Stimulated activated CD4-positive, alpha-beta T cell treated with anti-CD3 and anti-CD28 coated beads, Interleukin-15, amount 100 ng/mL, for 24 hours (primary cell): ENCODE data around the gene OR2A2.
A peak's percentile ranks its signal among the peaks of the same experiment; 100 is the strongest.
"Not testable (repeated sequence)": the region's sequence is repeated elsewhere in the genome, so short reads cannot be mapped to it uniquely, and the experiment has no call there.

Experiments
- DNase-seq: peaks from one replicate; pipeline ENCODE4 v3.0.0-alpha.2; 2020

OR2A2 gene

GRCh38 chr7:144109283-144109682 lies at the start of gene OR2A2:
TSS of gene OR2A2 (plus strand) at chr7:144109583. CDS start at chr7:144109583, 0 bp downstream.
- no peak for DNase-seq

- no peak for DNase-seq
Observed at GRCh38 chr7:144063710-144064109, 45.7 kb upstream of the OR2A2 start.

- no peak for DNase-seq
Observed at GRCh38 chr7:144069511-144069910, 39.9 kb upstream of the OR2A2 start, which contains the start of gene OR2A25. TSS of gene OR2A25 (plus strand) at chr7:144069811. CDS start at chr7:144074220, 4,409 bp downstream.

GRCh38 chr7:144069953-144070352 lies 39.4 kb upstream of the OR2A2 start:
- no peak for DNase-seq

- DNase-seq = no peak
Observed at GRCh38 chr7:144074374-144074773, 35.0 kb upstream of the OR2A2 start.

GRCh38 chr7:144085978-144086377 lies 23.4 kb upstream of the OR2A2 start, which contains the start of gene OR2A12:
TSS of gene OR2A12 (plus strand) at chr7:144086278. CDS start at chr7:144095108, 8,830 bp downstream.
- DNase-seq = no peak

GRCh38 chr7:144086730-144087129 lies 22.7 kb upstream of the OR2A2 start:
- DNase-seq = no peak

GRCh38 chr7:144087230-144087629 lies 22.2 kb upstream of the OR2A2 start:
- no peak for DNase-seq

- no peak for DNase-seq
Observed at GRCh38 chr7:144090667-144091066, 18.7 kb upstream of the OR2A2 start.

- DNase-seq = no peak
Observed at GRCh38 chr7:144098776-144099175, 10.6 kb upstream of the OR2A2 start.

- no peak for DNase-seq
Observed at GRCh38 chr7:144100607-144101006, 8.8 kb upstream of the OR2A2 start.

- DNase-seq = no peak
Observed at GRCh38 chr7:144102041-144102440, 7.3 kb upstream of the OR2A2 start.

- no peak for DNase-seq
Observed at GRCh38 chr7:144105211-144105610, 4.2 kb upstream of the OR2A2 start.

GRCh38 chr7:144110272-144110671 lies 889 bp downstream of the OR2A2 start:
- no peak for DNase-seq

GRCh38 chr7:144113651-144114050 lies 4.3 kb downstream of the OR2A2 start:
- DNase-seq = no peak

- no peak for DNase-seq
Observed at GRCh38 chr7:144118341-144118740, 9.0 kb downstream of the OR2A2 start.

- no peak for DNase-seq
Observed at GRCh38 chr7:144122876-144123275, 13.5 kb downstream of the OR2A2 start, which contains the start of gene OR2A14. TSS of gene OR2A14 (plus strand) at chr7:144123176. CDS start at chr7:144129113, 5,937 bp downstream.

- DNase-seq = peak; percentile 95
Observed at GRCh38 chr7:144127714-144128334, 18.4 kb downstream of the OR2A2 start.

GRCh38 chr7:144129601-144130000 lies 20.2 kb downstream of the OR2A2 start:
- not testable (repeated sequence) for DNase-seq

GRCh38 chr7:144130730-144131129 lies 21.3 kb downstream of the OR2A2 start:
- DNase-seq = no peak

- DNase-seq = no peak
Observed at GRCh38 chr7:144132262-144132661, 22.9 kb downstream of the OR2A2 start.

- DNase-seq = no peak
Observed at GRCh38 chr7:144133307-144133706, 23.9 kb downstream of the OR2A2 start.

GRCh38 chr7:144134116-144134515 lies 24.7 kb downstream of the OR2A2 start:
- no peak for DNase-seq

GRCh38 chr7:144137501-144137900 lies 28.1 kb downstream of the OR2A2 start:
- DNase-seq = no peak

- no peak for DNase-seq
Observed at GRCh38 chr7:144142187-144142586, 32.8 kb downstream of the OR2A2 start.
